Left ventricle myocardium inferior (tissue), 1 donor: ENCODE measurements around the gene MT1G. TPM values are rescaled to one million over a fixed set of nuclear protein-coding genes. Genes with fewer than 3 reads are reported as not detected.
A peak's percentile ranks its signal among the peaks of the same experiment; 100 is the strongest.

ENCODE experiments used
- DNase-seq: peaks from one replicate; pipeline ENCODE4 v3.0.0-alpha.2; 2020
- H3K27ac ChIP-seq: fragments of 200-600 bp; replicated peaks from 2 replicates; pipeline ENCODE4 v1.8.0; 2021
- H3K27me3 ChIP-seq: fragments of 200-600 bp; 2 replicates; pipeline ENCODE4 v1.8.0; 2021; ENCODE audit warnings: low read depth
- H3K36me3 ChIP-seq: fragments of 200-600 bp; 2 replicates; pipeline ENCODE4 v1.8.0; 2021
- H3K4me1 ChIP-seq: fragments of 200-600 bp; 2 replicates; pipeline ENCODE4 v1.8.0; 2021
- H3K4me3 ChIP-seq: fragments of 200-600 bp; 2 replicates; pipeline ENCODE4 v1.8.0; 2021; ENCODE audit warnings: mild to moderate bottlenecking, moderate library complexity
- H3K9me3 ChIP-seq: fragments of 200-600 bp; replicated peaks from 2 replicates; pipeline ENCODE4 v1.8.0; 2021
- intact Hi-C: fragments of 100-400 bp; cut with micrococcal nuclease; formaldehyde crosslinking; loops from one replicate; pipeline ENCODE4 v1.11.0; 2022
- total RNA-seq: library from RNA; stranded (reverse); fragmentation: NEBNext Ultra II Directional; extraction: Animal tissue kit (Norgen Biotek cat#: 25700); gene quantifications from one replicate; pipeline ENCODE4 v1.2.1, GENCODE V29; 2021
- TF ChIP-seq, protein P1 (sequence below): fragments of 200-600 bp; IDR thresholded peaks from 2 replicates; pipeline ENCODE4 v1.8.0; 2021; ENCODE audit warnings: antibody characterized with exemption, mild to moderate bottlenecking, borderline replicate concordance
- donor health status: DM: no; HTN: yes; CAD: no; lungs with severe emphysema.

The MT1G gene
- total RNA-seq, 1 donor from 2014 or later = not detected

DNA sequence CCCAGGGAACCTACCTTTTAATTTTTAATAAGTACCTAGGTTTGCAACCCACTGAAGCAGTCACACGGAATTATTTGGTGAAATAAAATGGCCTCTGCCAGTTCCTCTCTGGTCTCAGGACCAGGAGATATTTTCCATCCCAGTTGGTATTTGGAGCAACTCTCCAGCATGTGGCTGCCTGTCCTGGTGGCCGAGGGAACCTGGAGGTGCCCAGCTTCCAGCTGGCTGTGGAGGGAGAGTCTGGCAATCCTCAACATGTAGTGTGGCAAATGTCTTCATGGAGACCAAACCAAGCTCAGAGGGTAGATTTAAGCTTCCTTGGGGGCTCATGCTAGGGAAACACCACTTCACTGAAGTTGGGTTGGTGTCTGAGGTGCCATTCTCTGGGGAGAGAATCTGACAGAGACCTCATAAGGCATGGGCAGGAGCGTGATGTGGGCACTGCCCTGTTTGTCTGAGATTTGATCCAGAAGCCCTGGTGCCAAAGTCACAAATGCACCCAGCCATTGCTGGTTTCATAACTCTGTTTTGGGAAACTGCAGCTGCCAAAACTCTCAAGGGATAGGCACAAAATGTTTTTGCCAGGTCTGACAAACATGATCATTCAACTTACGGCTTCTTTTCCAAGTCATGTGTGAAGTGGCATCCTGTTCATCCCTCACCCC lies 17.2 kb upstream of the MT1G start:
- intact Hi-C loops = no loop called here
- peaks cover 7% of the 10 kb centered on the region for H3K9me3 ChIP-seq
- H3K27ac ChIP-seq = peak overlapping the region; percentile 94
- H3K4me1 ChIP-seq = peaks cover 54% of the 10 kb centered on the region
- H3K27me3 ChIP-seq = no peaks in the 10 kb centered on the region
- H3K4me3 ChIP-seq = peak overlapping the region; percentile 80
- no peaks in the 10 kb centered on the region for H3K36me3 ChIP-seq
- DNase-seq = no peak
- TF ChIP-seq, protein P1, sequence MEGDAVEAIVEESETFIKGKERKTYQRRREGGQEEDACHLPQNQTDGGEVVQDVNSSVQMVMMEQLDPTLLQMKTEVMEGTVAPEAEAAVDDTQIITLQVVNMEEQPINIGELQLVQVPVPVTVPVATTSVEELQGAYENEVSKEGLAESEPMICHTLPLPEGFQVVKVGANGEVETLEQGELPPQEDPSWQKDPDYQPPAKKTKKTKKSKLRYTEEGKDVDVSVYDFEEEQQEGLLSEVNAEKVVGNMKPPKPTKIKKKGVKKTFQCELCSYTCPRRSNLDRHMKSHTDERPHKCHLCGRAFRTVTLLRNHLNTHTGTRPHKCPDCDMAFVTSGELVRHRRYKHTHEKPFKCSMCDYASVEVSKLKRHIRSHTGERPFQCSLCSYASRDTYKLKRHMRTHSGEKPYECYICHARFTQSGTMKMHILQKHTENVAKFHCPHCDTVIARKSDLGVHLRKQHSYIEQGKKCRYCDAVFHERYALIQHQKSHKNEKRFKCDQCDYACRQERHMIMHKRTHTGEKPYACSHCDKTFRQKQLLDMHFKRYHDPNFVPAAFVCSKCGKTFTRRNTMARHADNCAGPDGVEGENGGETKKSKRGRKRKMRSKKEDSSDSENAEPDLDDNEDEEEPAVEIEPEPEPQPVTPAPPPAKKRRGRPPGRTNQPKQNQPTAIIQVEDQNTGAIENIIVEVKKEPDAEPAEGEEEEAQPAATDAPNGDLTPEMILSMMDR = no peak

- Histone ChIP-seq H3K4me1 (peaks cover 58% of the 10 kb centered on the region), H3K27ac (peak overlapping the region; percentile 94), H3K36me3 (no peaks in the 10 kb centered on the region), H3K9me3 (peaks cover 7% of the 10 kb centered on the region), H3K27me3 (no peaks in the 10 kb centered on the region), H3K4me3 (peak overlapping the region; percentile 80)
- no peak for DNase-seq
- intact Hi-C loops = no loop called here
- TF ChIP-seq, protein P1 = no peak
Observed at GRCh38 chr16:56684256-56684925, 16.5 kb upstream of the MT1G start.

GRCh38 chr16:56683424-56684172 lies 15.7 kb upstream of the MT1G start:
- Histone ChIP-seq H3K4me3 (peak overlapping the region; percentile 80), H3K36me3 (no peaks in the 10 kb centered on the region), H3K27me3 (no peaks in the 10 kb centered on the region), H3K4me1 (peaks cover 66% of the 10 kb centered on the region), H3K9me3 (peaks cover 7% of the 10 kb centered on the region), H3K27ac (peak overlapping the region; percentile 94)
- TF ChIP-seq, protein P1 = no peak
- intact Hi-C loops = no loop called here
- no peak for DNase-seq

GRCh38 chr16:56682703-56683397 lies 15.0 kb upstream of the MT1G start:
- Histone ChIP-seq H3K9me3 (peaks cover 7% of the 10 kb centered on the region), H3K4me3 (peak overlapping the region; percentile 80), H3K27me3 (no peaks in the 10 kb centered on the region), H3K36me3 (no peaks in the 10 kb centered on the region), H3K4me1 (peaks cover 67% of the 10 kb centered on the region), H3K27ac (peak overlapping the region; percentile 94)
- intact Hi-C loops = no loop called here
- no peak for DNase-seq
- TF ChIP-seq, protein P1 = no peak
